BJ (cell line): ENCODE results near the gene ENTPD7. TPM values are rescaled to one million over a fixed set of nuclear protein-coding genes. Genes with fewer than 3 reads are reported as not detected.

Source experiments
- CTCF ChIA-PET: fragments of 350-600 bp; formaldehyde crosslinking; extraction: SDS; loops from one replicate; lab custom pipeline; 2021; ENCODE audit warnings: antibody characterized with exemption, inconsistent platforms; lab: Yijun Ruan, JAX
- POLR2A ChIA-PET: fragments of 300-600 bp; sonication (Branson Sonifier 250); formaldehyde crosslinking; extraction: SDS; loops from one replicate; lab custom pipeline; 2021; ENCODE audit warnings: antibody characterized with exemption; lab: Charles Lee
- DNase-seq: peaks from one replicate; pipeline ENCODE4 v3.0.0-alpha.2; 2011; ENCODE audit warnings: low read depth
- H3K27me3 ChIP-seq: 2 replicates; pipeline ENCODE4 v1.6.0; 2011; ENCODE audit warnings: low read length; ENCODE audit not compliant: control insufficient read depth, insufficient read depth
- H3K36me3 ChIP-seq: 2 replicates; pipeline ENCODE4 v1.5.1; 2011; ENCODE audit warnings: low read length; ENCODE audit not compliant: control insufficient read depth, insufficient read depth
- H3K4me3 ChIP-seq: 2 replicates; pipeline ENCODE4 v1.5.1; 2011; ENCODE audit warnings: low read depth, mild to moderate bottlenecking, control low read depth, low read length
- CTCF ChIP-seq: IDR thresholded peaks from 2 replicates; pipeline ENCODE4 v1.5.1; 2011; ENCODE audit warnings: low read depth, mild to moderate bottlenecking, control low read depth, inconsistent platforms, low read length, moderate library complexity; ENCODE audit not compliant: insufficient read depth
- polyA plus RNA-seq: library from polyadenylated mRNA; depleted of rRNA; stranded (reverse); fragments of >200 nt; gene quantifications from 2 replicates; pipeline ENCODE4 v1.2.3, GENCODE V29; 2011

The ENTPD7 gene
- polyA plus RNA-seq, 1 experiment = 13.6 TPM

DNA sequence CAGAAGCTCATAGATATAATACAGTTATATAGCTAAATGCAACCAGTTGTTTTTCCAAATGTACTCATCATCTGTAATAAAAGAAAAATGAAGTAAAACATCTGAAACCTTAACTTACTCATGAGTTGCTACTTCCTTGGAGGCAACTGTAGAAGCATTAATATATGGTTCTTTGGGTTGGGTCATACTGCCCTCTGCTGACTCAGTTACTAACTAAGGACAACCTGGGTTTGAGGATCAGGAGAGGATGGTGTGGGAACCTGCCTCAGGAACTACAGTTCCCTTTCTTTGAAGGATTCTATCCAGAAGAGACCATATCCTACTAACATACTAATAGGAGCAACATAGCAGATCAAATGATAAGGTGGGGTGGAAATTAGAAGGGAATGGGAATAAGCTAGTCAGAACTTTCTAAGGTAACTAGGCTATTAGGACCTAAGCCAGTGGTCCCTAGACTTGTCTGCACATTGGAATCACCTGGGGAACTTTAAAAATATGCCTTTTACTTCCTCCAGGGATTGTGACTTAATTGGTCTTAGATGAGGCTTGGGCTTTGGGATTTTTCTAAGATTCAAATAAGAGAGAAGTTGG is 51.9 kb downstream of the ENTPD7 start:
- H3K4me3 ChIP-seq = no peak overlapping the region
- peak; percentile 64 for TF ChIP-seq CTCF
- H3K36me3 ChIP-seq = peaks cover 6% of the 10 kb centered on the region
- POLR2A ChIA-PET = interaction anchor here (0.6 kb wide), 1 partner anchor 24 kb away, joined by 8 read pairs; no protein-coding TSS in a partner anchor
- CTCF ChIA-PET = interaction anchor here (0.6 to 10.6 kb wide), 25 partner anchors 9 to 1271 kb away, joined by 3 to 133 read pairs (median 5); partner anchors contain the start of genes COX15, CUTC and ENTPD7
- DNase-seq = no peak
- no peaks in the 10 kb centered on the region for H3K27me3 ChIP-seq

DNA sequence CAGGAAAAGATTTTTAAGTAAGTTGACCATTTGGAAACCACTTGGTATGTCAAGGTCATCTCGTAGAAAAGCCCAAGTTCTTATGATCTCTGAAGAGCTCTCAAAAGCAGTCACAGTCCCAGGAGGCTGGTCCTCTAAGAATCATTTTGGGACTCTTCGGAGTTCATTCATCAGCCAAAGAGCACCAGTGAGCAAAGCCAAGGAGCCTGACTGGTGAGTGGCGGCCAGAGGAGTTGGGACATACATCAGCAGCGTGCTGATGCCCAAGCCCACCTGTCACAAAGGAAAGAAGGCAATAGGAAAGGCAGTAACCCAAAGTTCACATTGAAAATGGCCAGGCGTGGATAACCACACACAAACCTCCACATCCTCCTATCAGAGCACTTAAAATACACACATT is 55.1 kb downstream of the ENTPD7 start:
- no peak for TF ChIP-seq CTCF
- Histone ChIP-seq H3K27me3 (no peaks in the 10 kb centered on the region), H3K4me3 (no peak overlapping the region), H3K36me3 (peaks cover 15% of the 10 kb centered on the region)
- CTCF ChIA-PET = interaction anchor here (1.5 to 10.6 kb wide), 2 partner anchors 85 to 154 kb away, joined by 7 to 133 read pairs; no protein-coding TSS in a partner anchor
- DNase-seq = no peak
- POLR2A ChIA-PET = no interaction called here

GRCh38 chr10:99720387-99720786 is 61.1 kb downstream of the ENTPD7 start:
- DNase-seq = no peak
- Histone ChIP-seq H3K4me3 (no peak overlapping the region), H3K27me3 (no peaks in the 10 kb centered on the region), H3K36me3 (peaks cover 18% of the 10 kb centered on the region)
- ChIA-PET CTCF (interaction anchor here (1.4 to 4.8 kb wide), 2 partner anchors 9 to 11 kb away, joined by 3 to 22 read pairs; partner anchors contain the start of genes COX15 and CUTC), POLR2A (no interaction called here)
- no peak for TF ChIP-seq CTCF

- Histone ChIP-seq H3K4me3 (no peak overlapping the region), H3K36me3 (peaks cover 8% of the 10 kb centered on the region), H3K27me3 (no peaks in the 10 kb centered on the region)
- ChIA-PET CTCF (interaction anchor here (1.2 to 2.7 kb wide), 2 partner anchors 18 to 316 kb away, joined by 6 to 10 read pairs; no protein-coding TSS in a partner anchor), POLR2A (no interaction called here)
- no peak for DNase-seq
- TF ChIP-seq CTCF = no peak
Observed at GRCh38 chr10:99730026-99730425, 70.7 kb downstream of the ENTPD7 start.

- POLR2A ChIA-PET = interaction anchor here (0.6 to 1.0 kb wide), 2 partner anchors 37 to 72 kb away, joined by 3 to 5 read pairs; partner anchors contain the start of gene ENTPD7
- TF ChIP-seq CTCF = no peak
- Histone ChIP-seq H3K36me3 (peaks cover 6% of the 10 kb centered on the region; the same call in 1 of the 2 replicates), H3K4me3 (peak overlapping the region; percentile 88), H3K27me3 (no peaks in the 10 kb centered on the region)
- CTCF ChIA-PET = interaction anchor here (1.0 to 3.5 kb wide), 10 partner anchors 10 to 295 kb away, joined by 3 to 23 read pairs (median 4); no protein-coding TSS in a partner anchor
- DNase-seq = no peak
Observed at GRCh38 chr10:99731306-99732032, 72.2 kb downstream of the ENTPD7 start.
